GM12878 (cell line): Measurements from ENCODE around the gene DIAPH2. TPM values are rescaled to one million over a fixed set of nuclear protein-coding genes. Genes with fewer than 3 reads are reported as not detected.
A peak's percentile ranks its signal among the peaks of the same experiment; 100 is the strongest.

Source experiments
- ATAC-seq: fragments of 200-7000 bp; cut with Tn5 transposase; 3 replicates; pipeline ENCODE4 v1.9.1; 2020; ENCODE audit warnings: mild to moderate bottlenecking, moderate library complexity
- BruUV-seq: library from RNA; stranded (reverse); fragments of 400-500 nt; replicated peaks from 2 replicates; lab custom pipeline; 2021; lab: Mats Ljungman, UMichigan
- CTCF ChIA-PET: fragments of 300-600 bp; sonication (Branson Sonifier 250); formaldehyde crosslinking; extraction: SDS; loops from one replicate; lab custom pipeline; 2021; ENCODE audit warnings: inconsistent platforms; lab: Yijun Ruan, JAX
- POLR2A ChIA-PET: fragments of 350-600 bp; formaldehyde crosslinking; extraction: SDS; loops from one replicate; lab custom pipeline; 2021; ENCODE audit warnings: inconsistent platforms; lab: Charles Lee
- RAD21 ChIA-PET: fragments of 300-600 bp; sonication (Branson Sonifier 250); formaldehyde crosslinking; loops from one replicate; lab custom pipeline; 2023; ENCODE audit warnings: antibody characterized with exemption; ENCODE audit not compliant: unreplicated experiment; lab: Charles Lee
- SMC1A ChIA-PET: fragments of 300-600 bp; sonication (Branson Sonifier 250); formaldehyde crosslinking; loops from one replicate; lab custom pipeline; 2023; ENCODE audit not compliant: unreplicated experiment, uncharacterized antibody; lab: Charles Lee
- DNase-seq: peaks from one replicate; pipeline ENCODE4 v3.0.0-alpha.2; 2011; ENCODE audit warnings: low read depth, low spot score
- FAIRE-seq: peaks from 3 replicates; lab custom pipeline; 2011; peaks lifted over from hg19 to GRCh38; lab: Jason Lieb, UNC
- H2AFZ ChIP-seq: 2 replicates; pipeline ENCODE4 v1.6.0; 2011; ENCODE audit warnings: low read depth, low read length, control low read depth; ENCODE audit not compliant: control insufficient read depth
- H3K27ac ChIP-seq: 2 replicates; pipeline ENCODE4 v1.5.1; 2011; ENCODE audit warnings: control low read depth; ENCODE audit not compliant: control insufficient read depth, insufficient read depth
- H3K27me3 ChIP-seq, 2 experiments: replicated peaks in 1 of 2; 2 replicates each; pipeline versions ENCODE4 v1.6.0 to v1.6.1; 2011; ENCODE audit warnings: low read length in 1 of 2; ENCODE audit not compliant: control insufficient read depth in 2 of 2, insufficient read depth in 2 of 2
- H3K36me3 ChIP-seq, 2 experiments: 2 replicates each; pipeline ENCODE4 v1.5.1; 2011; ENCODE audit warnings: low read length in 1 of 2; ENCODE audit not compliant: control insufficient read depth in 2 of 2, insufficient read depth in 2 of 2
- H3K4me1 ChIP-seq: 2 replicates; pipeline ENCODE4 v1.6.1; 2011; ENCODE audit warnings: mild to moderate bottlenecking, low read length, moderate library complexity, mixed read lengths; ENCODE audit not compliant: control insufficient read depth, insufficient read depth
- H3K4me2 ChIP-seq: 2 replicates; pipeline ENCODE4 v1.6.0; 2011; ENCODE audit warnings: control low read depth; ENCODE audit not compliant: control insufficient read depth, insufficient read depth
- H3K4me3 ChIP-seq: fragments of 200-600 bp; sonication (generic); 2 replicates; pipeline ENCODE4 v1.5.1; 2016
- H3K79me2 ChIP-seq: 2 replicates; pipeline ENCODE4 v1.6.0; 2011; ENCODE audit warnings: low read length; ENCODE audit not compliant: control insufficient read depth, insufficient read depth
- H3K9ac ChIP-seq: 2 replicates; pipeline ENCODE4 v1.8.0; 2011; ENCODE audit warnings: low read length, control low read depth, mixed read lengths; ENCODE audit not compliant: control insufficient read depth, insufficient read depth
- H3K9me3 ChIP-seq: replicated peaks from 3 replicates; pipeline ENCODE4 v1.5.1; 2011; ENCODE audit warnings: mild to moderate bottlenecking, low read length; ENCODE audit not compliant: control insufficient read depth, insufficient read depth
- H4K20me1 ChIP-seq: 2 replicates; pipeline ENCODE4 v1.6.0; 2011; ENCODE audit not compliant: control insufficient read depth, insufficient read depth
- ATF7 ChIP-seq: fragments of 450-650 bp; IDR thresholded peaks from 2 replicates; pipeline ENCODE4 v1.6.1; 2016; ENCODE audit warnings: low read depth, mild to moderate bottlenecking
- BCL3 ChIP-seq: IDR thresholded peaks from 2 replicates; pipeline ENCODE4 v1.6.1; 2011; ENCODE audit warnings: borderline replicate concordance, low read depth, mild to moderate bottlenecking, moderate library complexity, low read length; ENCODE audit not compliant: insufficient read depth, poor library complexity, severe bottlenecking
- EZH2 ChIP-seq: IDR thresholded peaks from 2 replicates; pipeline ENCODE4 v1.6.1; 2012; ENCODE audit warnings: low read depth, mild to moderate bottlenecking, control low read depth, inconsistent platforms, low read length, borderline replicate concordance; ENCODE audit not compliant: control insufficient read depth
- IRF4 ChIP-seq: IDR thresholded peaks from 2 replicates; pipeline ENCODE4 v1.6.1; 2011; ENCODE audit warnings: low read depth, low read length
- MEF2B ChIP-seq: fragments of 450-650 bp; IDR thresholded peaks from 2 replicates; pipeline ENCODE4 v1.6.1; 2018; ENCODE audit warnings: mild to moderate bottlenecking, moderate library complexity; ENCODE audit not compliant: partially characterized antibody, poor library complexity, severe bottlenecking
- MXI1 ChIP-seq: fragments of 150-350 bp; IDR thresholded peaks from 2 replicates; pipeline ENCODE4 v1.6.1; 2011; ENCODE audit warnings: low read depth, mild to moderate bottlenecking, inconsistent platforms, low read length, improper control_type of control experiment
- NFYB ChIP-seq: IDR thresholded peaks from 2 replicates; pipeline ENCODE4 v1.6.1; 2011; ENCODE audit warnings: low read depth, mild to moderate bottlenecking, low read length, improper control_type of control experiment, moderate library complexity; ENCODE audit not compliant: insufficient read depth
- PAX8 ChIP-seq: fragments of 450-650 bp; IDR thresholded peaks from 2 replicates; pipeline ENCODE4 v1.6.1; 2017; ENCODE audit warnings: mild to moderate bottlenecking, moderate library complexity
- PKNOX1 ChIP-seq: fragments of 450-650 bp; IDR thresholded peaks from 2 replicates; pipeline ENCODE4 v1.6.1; 2016; ENCODE audit warnings: mild to moderate bottlenecking
- RELB ChIP-seq: fragments of 450-650 bp; IDR thresholded peaks from 2 replicates; pipeline ENCODE4 v1.6.1; 2017; ENCODE audit warnings: low read depth, mild to moderate bottlenecking, moderate library complexity
- TCF7 ChIP-seq: IDR thresholded peaks from 2 replicates; pipeline ENCODE4 v1.6.1; 2014; ENCODE audit warnings: antibody characterized with exemption, borderline replicate concordance
- WGBS: methylation state at CpG from one replicate; pipeline ENCODE4 v1.1.6; 2016; ENCODE audit warnings: low lambda C conversion rate; ENCODE audit not compliant: insufficient replicate concordance, insufficient coverage; ENCODE audit errors: missing lambda C conversion rate; 5-methylcytosine and 5-hydroxymethylcytosine counted together
- in situ Hi-C: fragments of 300-500 bp; cut with MboI; formaldehyde crosslinking; loops from 9 replicates; pipeline ENCODE4 v1.14.3; 2018; ENCODE audit warnings: mixed read lengths
- intact Hi-C: fragments of 100-400 bp; cut with micrococcal nuclease; formaldehyde crosslinking; loops from one replicate; pipeline ENCODE4 v1.14.2; 2022; ENCODE audit not compliant: unreplicated experiment
- polyA plus RNA-seq, 11 experiments: library from polyadenylated mRNA; depleted of rRNA in 4 of 11; unstranded in 6 of 11; stranded (reverse) in 5 of 11; fragments of >200 nt; fragmentation: Nextera tagmentation in 4 of 11; fragmentation: Illumina TruSeq in 1 of 11; extraction: Ambion mirVana in 4 of 11; extraction: Trizol in 1 of 11; gene quantifications; 1 replicate in 1 of 11; 2 replicates in 10 of 11; pipeline versions ENCODE4 v1.2.1 to v1.2.3, GENCODE V29; 2011 to 2016; ENCODE audit warnings: inconsistent platforms in 2 of 11, missing spikeins in 2 of 11, low read depth in 1 of 11
- total RNA-seq, 4 experiments: library from RNA; depleted of rRNA in 3 of 4; stranded (reverse); fragments of >200 nt in 3 of 4; fragmentation: Illumina TruSeq in 1 of 4; extraction: Trizol in 1 of 4; gene quantifications; 2 replicates each; pipeline versions ENCODE4 v1.2.1 to v1.2.3, GENCODE V29; 2013 to 2021

Gene DIAPH2
- total and polyA plus RNA-seq, 10 of the 15 experiments (the other 5 are each of a cell fraction or from before 2014, with no cell fraction given): 2.2 to 16.6 (median 8.8) TPM

DNA sequence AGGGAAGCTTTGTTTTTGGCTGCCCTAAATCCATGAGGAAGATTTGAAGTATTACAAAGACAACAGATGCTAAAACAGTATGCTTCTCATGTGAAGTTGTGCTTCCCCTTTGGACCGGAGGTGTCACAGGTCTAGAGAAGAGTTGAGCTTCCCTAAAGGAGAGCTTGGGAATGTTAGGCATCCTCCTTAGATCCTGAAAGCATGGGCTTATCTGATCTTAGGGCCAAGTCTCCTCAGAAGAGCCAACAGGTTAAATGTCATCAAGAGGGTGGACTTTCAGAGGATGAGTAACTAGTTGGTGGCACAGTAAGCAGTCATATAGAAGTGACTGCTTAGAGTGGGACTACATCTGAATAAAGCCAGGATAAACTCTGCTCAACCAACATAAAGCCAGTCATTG is 404.5 kb downstream of the DIAPH2 start:
- ChIA-PET POLR2A (no interaction called here), CTCF (no interaction called here), SMC1A (no interaction called here), RAD21 (no interaction called here)
- Histone ChIP-seq H3K27me3 (no peaks in the 10 kb centered on the region), H3K27ac (no peak overlapping the region), H3K9me3 (no peaks in the 10 kb centered on the region), H3K9ac (no peak overlapping the region), H2AFZ (no peak overlapping the region), H3K4me2 (no peak overlapping the region), H3K4me1 (no peaks in the 10 kb centered on the region), H4K20me1 (no peaks in the 10 kb centered on the region), H3K36me3 (no peaks in the 10 kb centered on the region), H3K4me3 (no peak overlapping the region), H3K79me2 (no peaks in the 10 kb centered on the region)
- in situ Hi-C loops (no loop called here), intact Hi-C loops (no loop called here)
- ATAC-seq: no peak
- TF ChIP-seq PKNOX1 (no peak), IRF4 (no peak), PAX8 (no peak), TCF7 (no peak), MXI1 (no peak), ATF7 (no peak)
- DNase-seq: no peak
- WGBS: 100% methylated on average over 1 of the region's 1 CpG
- BruUV-seq: no TSS peak
- FAIRE-seq: no peak

DNA sequence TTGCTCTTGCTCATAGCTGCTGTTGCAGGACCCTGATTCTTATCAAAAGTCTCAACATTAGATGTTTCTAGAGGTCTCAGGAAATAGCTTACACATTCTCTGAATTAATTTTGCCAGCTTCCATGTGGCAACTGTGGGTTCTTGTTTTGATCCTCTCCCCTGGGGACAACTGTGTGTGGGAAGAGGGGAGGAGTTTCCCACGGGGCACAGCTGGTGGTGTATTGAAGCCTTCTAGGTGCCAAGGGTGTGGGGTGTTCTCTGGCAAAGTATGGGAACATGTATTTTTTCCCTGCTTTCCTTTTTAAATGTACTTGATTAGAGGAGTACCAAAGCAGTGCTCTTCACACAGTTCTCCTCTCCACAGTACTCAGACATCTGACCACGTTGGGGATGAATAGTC is 411.7 kb downstream of the DIAPH2 start:
- ATAC-seq (no peak), DNase-seq (no peak), FAIRE-seq (no peak)
- no peak overlapping the region for H3K4me2 ChIP-seq
- BruUV-seq: no TSS peak
- H3K36me3 ChIP-seq: no peaks in the 10 kb centered on the region
- no peaks in the 10 kb centered on the region for H3K4me1 ChIP-seq
- no peaks in the 10 kb centered on the region for H3K9me3 ChIP-seq
- ChIA-PET RAD21 (no interaction called here), CTCF (no interaction called here), POLR2A (no interaction called here), SMC1A (interaction anchor here (1.0 kb wide), 1 partner anchor 57 kb away, joined by 3 read pairs; no protein-coding TSS in a partner anchor)
- no peak overlapping the region for H3K27ac ChIP-seq
- no peaks in the 10 kb centered on the region for H3K27me3 ChIP-seq
- in situ Hi-C loops: no loop called here
- no peak overlapping the region for H3K9ac ChIP-seq
- intact Hi-C loops: no loop called here
- no peak overlapping the region for H3K4me3 ChIP-seq
- WGBS: 54% methylated on average over 2 of the region's 2 CpGs
- no peak for TF ChIP-seq RELB
- TF ChIP-seq TCF7: no peak
- no peak for TF ChIP-seq EZH2
- TF ChIP-seq MEF2B: peak; percentile 19
- TF ChIP-seq BCL3: no peak
- TF ChIP-seq NFYB: no peak
- TF ChIP-seq ATF7: no peak
- H2AFZ ChIP-seq: no peak overlapping the region
- no peaks in the 10 kb centered on the region for H3K79me2 ChIP-seq
- no peaks in the 10 kb centered on the region for H4K20me1 ChIP-seq
